ENCODE data around the gene BRDT. TPM values are rescaled to one million over a fixed set of nuclear protein-coding genes. Genes with fewer than 3 reads are reported as not detected.
A peak's percentile ranks its signal among the peaks of the same experiment; 100 is the strongest.

Gene BRDT
- total and polyA plus RNA-seq, 2 of the 8 experiments (the other 6 are each of a cell fraction or from before 2014, with no cell fraction given) = 0.08 TPM; not detected in 1

GRCh38 chr1:92031281-92032110 lies 82.3 kb downstream of the BRDT start:
- Histone ChIP-seq H3K27ac (ENCODE audit: low read depth, low read length) (no peak overlapping the region), H3K36me3 (ENCODE audit: control insufficient read depth in 2 of 4, insufficient read depth in 4 of 4, low read length in 3 of 4) (no peaks in the 10 kb centered on the region), H3K18ac (ENCODE audit: extremely low read depth, low read length) (no peak overlapping the region), H2BK15ac (ENCODE audit: low read length) (no peak overlapping the region), H3K23ac (ENCODE audit: insufficient read length) (no peak overlapping the region), H2AK5ac (ENCODE audit: low read depth, low read length) (no peak overlapping the region), H4K8ac (ENCODE audit: extremely low read depth, insufficient read depth, low read length) (no peak overlapping the region), H2AFZ (ENCODE audit: low read length) (no peak overlapping the region), H3K4ac (replicated peaks; ENCODE audit: insufficient read length, low read depth, low read length) (no peak overlapping the region), H3K56ac (replicated peaks; ENCODE audit: insufficient read length, low read depth, low read length) (no peak overlapping the region), H2BK5ac (ENCODE audit: low read depth, low read length) (no peak overlapping the region), H3K9me3 (ENCODE audit: insufficient read depth in 2 of 2, low read depth in 1 of 2, low read length in 1 of 2) (peaks cover 0 to 2% of the 10 kb centered on the region in 2 experiments; a peak in 1 of 4 replicates), H2BK20ac (ENCODE audit: low read length) (no peak overlapping the region), H3K79me2 (ENCODE audit: control insufficient read depth in 1 of 2, insufficient read depth in 2 of 2, low read length in 2 of 2) (no peaks in the 10 kb centered on the region), H3K27me3 (replicated peaks in 1 of 4; ENCODE audit: control insufficient read depth in 3 of 4, extremely low read depth in 1 of 4, insufficient read depth in 3 of 4, low read length in 3 of 4) (peaks cover 0 to 9% (median 7%) of the 10 kb centered on the region in 4 experiments; a peak in 5 of 7 replicates), H3K4me2 (ENCODE audit: insufficient read depth in 1 of 2, low read depth in 2 of 2, low read length in 2 of 2) (peak overlapping the region in 1 of 2 experiments; percentile 75; a peak in 1 of 4 replicates), H3K14ac (ENCODE audit: insufficient read length) (no peak overlapping the region), H4K5ac (ENCODE audit: insufficient read length, low read depth, low read length) (no peak overlapping the region), H3K79me1 (ENCODE audit: low read depth, low read length) (no peaks in the 10 kb centered on the region; the same call in 1 of the 2 replicates), H4K91ac (replicated peaks; ENCODE audit: insufficient read length, low read length) (no peak overlapping the region), H3K4me1 (replicated peaks in 1 of 4; ENCODE audit: control insufficient read depth in 3 of 4, insufficient read depth in 4 of 4, low read length in 3 of 4) (peaks cover 3 to 7% (median 4%) of the 10 kb centered on the region in 4 experiments), H3K23me2 (ENCODE audit: low read depth, low read length) (peaks cover 9% of the 10 kb centered on the region; the same call in 1 of the 2 replicates), H4K20me1 (replicated peaks in 1 of 2; ENCODE audit: control insufficient read depth in 1 of 2, insufficient read depth in 2 of 2, low read length in 2 of 2) (no peaks in the 10 kb centered on the region), H2BK120ac (replicated peaks; ENCODE audit: low read depth, low read length) (no peak overlapping the region), H3K4me3 (ENCODE audit: extremely low read depth in 1 of 4, insufficient read depth in 2 of 4, low read depth in 3 of 4, low read length in 4 of 4) (no peak overlapping the region), H3K9ac (replicated peaks in 1 of 4; ENCODE audit: extremely low read depth in 1 of 4, low read depth in 3 of 4, low read length in 3 of 4) (no peak overlapping the region), H2BK12ac (ENCODE audit: low read depth, low read length) (no peak overlapping the region)
- DNase-seq (ENCODE audit: low read depth in 1 of 2, low spot score in 2 of 2) (no peak), FAIRE-seq (no peak)
- CTCF ChIA-PET (ENCODE audit: partially characterized antibody) = interaction anchor here (0.6 to 1.4 kb wide), 4 partner anchors 10 to 38 kb away, joined by 3 to 5 read pairs (median 3); no protein-coding TSS in a partner anchor
- POLR2A ChIA-PET (ENCODE audit: partially characterized antibody) = interaction anchor here (1.3 kb wide), 1 partner anchor 10 kb away, joined by 5 read pairs; no protein-coding TSS in a partner anchor
- 89% methylated on average over 6 of the region's 6 CpGs; no CpG with 5 or more reads in 1 of the 2 experiments for WGBS, 2 experiments (ENCODE audit: extremely low coverage in 1 of 2, insufficient coverage in 1 of 2, insufficient read length in 1 of 2, insufficient replicate concordance in 2 of 2, low coverage in 1 of 2, low lambda C conversion rate in 2 of 2, missing lambda C conversion rate in 1 of 2)
- TF ChIP-seq TAF7 (optimal IDR thresholded peaks at IDR 0.05; ENCODE audit: borderline replicate concordance, low read depth, low read length) = no peak
- no peak for TF ChIP-seq NRF1 (IDR thresholded peaks at IDR 0.05; ENCODE audit: low read depth, low read length)
- no peak for TF ChIP-seq KDM4A (IDR thresholded peaks at IDR 0.05; ENCODE audit: low read depth, low read length, severe bottlenecking)
- no peak for TF ChIP-seq POU5F1 (IDR thresholded peaks at IDR 0.05; ENCODE audit: low read depth, low read length)
- TF ChIP-seq RBBP5 (IDR thresholded peaks at IDR 0.05; ENCODE audit: borderline replicate concordance, low read depth, low read length) = no peak
- TF ChIP-seq KDM5A (IDR thresholded peaks at IDR 0.05; ENCODE audit: low read length) = no peak
- no peak for TF ChIP-seq SRF (IDR thresholded peaks at IDR 0.05; ENCODE audit: low read depth, low read length)
- TF ChIP-seq KDM1A (IDR thresholded peaks at IDR 0.05; ENCODE audit: borderline replicate concordance, low read length) = no peak
- no peak for TF ChIP-seq PHF8 (conservative IDR thresholded peaks at IDR 0.05; ENCODE audit: low read depth, low read length)
- TF ChIP-seq CEBPB (IDR thresholded peaks at IDR 0.05; ENCODE audit: low read depth, low read length) = no peak
- TF ChIP-seq TAF1 (IDR thresholded peaks at IDR 0.05; ENCODE audit: low read depth, low read length) = no peak
- TF ChIP-seq SIN3A (conservative IDR thresholded peaks at IDR 0.05 in 1 of 2, IDR thresholded peaks at IDR 0.05 in 1 of 2; ENCODE audit: low read depth in 1 of 2, low read length in 2 of 2) = no peak
